Activated CD4-positive, alpha-beta memory T cell treated with anti-CD3 and anti-CD28 coated beads for 36 hours (primary cell): ENCODE data around the gene ACTR1A. TPM values are rescaled to one million over a fixed set of nuclear protein-coding genes. Genes with fewer than 3 reads are reported as not detected.

Experiments used
- CTCF ChIA-PET: fragments of 350-600 bp; sonication (Branson Sonifier 250); formaldehyde crosslinking; loops from one replicate; lab custom pipeline; 2021; ENCODE audit warnings: antibody characterized with exemption, inconsistent platforms; lab: Charles Lee
- POLR2A ChIA-PET: fragments of 350-600 bp; sonication (Branson Sonifier 250); formaldehyde crosslinking; loops from one replicate; lab custom pipeline; 2021; ENCODE audit warnings: antibody characterized with exemption; lab: Charles Lee
- DNase-seq: peaks from one replicate; pipeline ENCODE4 v3.0.0-alpha.2; 2020
- H3K27ac Mint-ChIP-seq: one replicate; pipeline ENCODE4 v1.8.0; 2021; ENCODE audit warnings: mixed read lengths
- H3K27me3 Mint-ChIP-seq: one replicate; pipeline ENCODE4 v1.8.0; 2021; ENCODE audit warnings: mixed read lengths
- H3K36me3 Mint-ChIP-seq: one replicate; pipeline ENCODE4 v1.8.0; 2021; ENCODE audit warnings: mixed read lengths
- H3K4me1 Mint-ChIP-seq: one replicate; pipeline ENCODE4 v1.8.0; 2021; ENCODE audit warnings: low read depth, mixed read lengths
- H3K4me3 Mint-ChIP-seq: one replicate; pipeline ENCODE4 v1.8.0; 2021; ENCODE audit warnings: mild to moderate bottlenecking, mixed read lengths
- H3K9me3 Mint-ChIP-seq: one replicate; pipeline ENCODE4 v1.8.0; 2021; ENCODE audit warnings: mixed read lengths
- intact Hi-C: fragments of 100-400 bp; cut with micrococcal nuclease; formaldehyde crosslinking; loops from one replicate; pipeline ENCODE4 v1.15.1; 2023
- microRNA-seq: library from miRNA; unstranded; fragments of <30 nt; microRNA quantifications from one replicate; pipeline ENCODE4 v1.2.0, GENCODE V29; 2022; ENCODE audit warnings: borderline number of aligned reads, borderline microRNAs expressed, borderline replicate concordance
- total RNA-seq, 2 experiments: library from RNA; stranded (reverse); gene quantifications; one replicate each; pipeline ENCODE4 v1.2.3, GENCODE V29; 2021

ACTR1A gene
- total RNA-seq, 2 experiments from 2014 or later: 56.9 to 62.2 TPM

- H3K4me3 Mint-ChIP-seq: peak overlapping the region; percentile 75
- peak overlapping the region; percentile 91 for H3K27ac Mint-ChIP-seq
- H3K27me3 Mint-ChIP-seq: no peaks in the 10 kb centered on the region
- peaks cover 48% of the 10 kb centered on the region for H3K4me1 Mint-ChIP-seq
- no peaks in the 10 kb centered on the region for H3K9me3 Mint-ChIP-seq
- ChIA-PET POLR2A (interaction anchor here (1.0 to 5.1 kb wide), 4 partner anchors 10 to 40 kb away, joined by 4 to 56 read pairs (median 24); partner anchors contain the start of genes C10orf95, FBXL15 and NFKB2), CTCF (interaction anchor here (0.9 to 2.4 kb wide), 11 partner anchors 11 to 149 kb away, joined by 3 to 12 read pairs (median 6); partner anchors contain the start of genes C10orf95, FBXL15 and SUFU)
- no peak for DNase-seq
- H3K36me3 Mint-ChIP-seq: peaks cover 10% of the 10 kb centered on the region
- intact Hi-C loops: loop anchor here (5.0 kb wide), 2 partner anchors 213 to 278 kb away; partner anchors contain the start of genes ARL3 and SFXN2
Observed at GRCh38 chr10:102434394-102435132, 67.9 kb downstream of the ACTR1A start.

- DNase-seq: no peak
- ChIA-PET POLR2A (interaction anchor here (1.9 to 5.1 kb wide), 4 partner anchors 12 to 39 kb away, joined by 9 to 56 read pairs (median 28); partner anchors contain the start of genes C10orf95, FBXL15 and NFKB2), CTCF (interaction anchor here (1.0 to 2.5 kb wide), 6 partner anchors 17 to 203 kb away, joined by 3 to 12 read pairs (median 6); partner anchors contain the start of genes ACTR1A and C10orf95)
- peak overlapping the region; percentile 12 for H3K4me3 Mint-ChIP-seq
- peaks cover 10% of the 10 kb centered on the region for H3K36me3 Mint-ChIP-seq
- no peaks in the 10 kb centered on the region for H3K9me3 Mint-ChIP-seq
- intact Hi-C loops: loop anchor here (5.0 kb wide), 2 partner anchors 214 to 279 kb away; partner anchors contain the start of genes ARL3 and SFXN2
- no peaks in the 10 kb centered on the region for H3K27me3 Mint-ChIP-seq
- H3K4me1 Mint-ChIP-seq: peaks cover 47% of the 10 kb centered on the region
- H3K27ac Mint-ChIP-seq: peak overlapping the region; percentile 88
Observed at GRCh38 chr10:102433619-102434046, 68.9 kb downstream of the ACTR1A start.

GRCh38 chr10:102432162-102432950, 70.2 kb downstream of the ACTR1A start, which contains the start of gene CUEDC2:
CUEDC2 (minus strand) TSS chr10:102432574; CDS start chr10:102425188, 7,386 bp downstream.
- Mint-ChIP-seq H3K27ac (peak within 1 kb of the TSS; percentile 88), H3K9me3 (no peaks in the 10 kb centered on the region), H3K4me1 (peaks cover 42% of the 10 kb centered on the region), H3K36me3 (peaks cover 7% of the 10 kb centered on the region), H3K27me3 (no peaks in the 10 kb centered on the region), H3K4me3 (peak within 1 kb of the TSS; percentile 84)
- ChIA-PET POLR2A (interaction anchor here (0.6 to 5.1 kb wide), 11 partner anchors 11 to 334 kb away, joined by 3 to 56 read pairs (median 5); partner anchors contain the start of genes C10orf95, FBXL15, GBF1 and NFKB2), CTCF (interaction anchor here (0.5 to 3.5 kb wide), 15 partner anchors 11 to 263 kb away, joined by 3 to 36 read pairs (median 4); partner anchors contain the start of genes ACTR1A, C10orf95 and FBXL15)
- intact Hi-C loops: loop anchor here (1.0 to 5.0 kb wide), 6 partner anchors 11 to 280 kb away; partner anchors contain the start of genes ACTR1A, ARL3 and SFXN2
- peak; percentile 99 for DNase-seq

GRCh38 chr10:102431452-102432124, 70.9 kb downstream of the ACTR1A start:
- CTCF ChIA-PET: interaction anchor here (0.7 to 3.5 kb wide), 8 partner anchors 10 to 201 kb away, joined by 3 to 36 read pairs (median 6); partner anchors contain the start of genes C10orf95 and FBXL15
- peak overlapping the region; percentile 88 for H3K27ac Mint-ChIP-seq
- POLR2A ChIA-PET: interaction anchor here (0.6 to 5.1 kb wide), 7 partner anchors 10 to 333 kb away, joined by 3 to 56 read pairs (median 6); partner anchors contain the start of genes C10orf95, FBXL15, GBF1 and NFKB2

GRCh38 chr10:102429468-102429867, 73.0 kb downstream of the ACTR1A start:
- no peak for DNase-seq
- Mint-ChIP-seq H3K27ac (no peak overlapping the region), H3K4me1 (peaks cover 34% of the 10 kb centered on the region), H3K27me3 (no peaks in the 10 kb centered on the region), H3K9me3 (no peaks in the 10 kb centered on the region), H3K36me3 (peaks cover 2% of the 10 kb centered on the region), H3K4me3 (no peak overlapping the region)
- intact Hi-C loops: no loop called here
- CTCF ChIA-PET: no interaction called here
- POLR2A ChIA-PET: no interaction called here

More at GRCh38 chr10:102431452-102432124, 70.9 kb downstream of the ACTR1A start:
- Mint-ChIP-seq H3K27me3 (no peaks in the 10 kb centered on the region), H3K4me3 (peak overlapping the region; percentile 84), H3K4me1 (peaks cover 45% of the 10 kb centered on the region), H3K9me3 (no peaks in the 10 kb centered on the region), H3K36me3 (peaks cover 6% of the 10 kb centered on the region)
- intact Hi-C loops: loop anchor here (1.0 to 5.0 kb wide), 6 partner anchors 10 to 281 kb away; partner anchors contain the start of genes ACTR1A, ARL3 and SFXN2
- DNase-seq: no peak

Small RNA genes within 50 kb of the gene (microRNA-seq; reads per million reads assigned to microRNA genes)
- 5,123 reads per million, percentile 94 among the genes with 10 or more reads in this experiment for gene MIR146B

Other genes with a start within 250 kb of the ACTR1A start
- 100 to 1,000 TPM; 241 to 242 TPM for gene NFKB2, start 107.0 kb downstream of the ACTR1A start, total RNA-seq
- gene PSD, start 83.9 kb downstream of the ACTR1A start, total RNA-seq: 1 to 10 TPM; 4.2 to 4.4 TPM
- gene FBXL15, start 81.9 kb downstream of the ACTR1A start, total RNA-seq: 10 to 100 TPM; 10.8 to 11.4 TPM
- gene CUEDC2, start 70.1 kb downstream of the ACTR1A start, total RNA-seq: 10 to 100 TPM; 68.6 to 68.9 TPM
- gene C10orf95, start 51.2 kb downstream of the ACTR1A start, total RNA-seq: under 1 TPM; 0.19 to 0.48 TPM
- gene SUFU, start 1.3 kb upstream of the ACTR1A start, total RNA-seq: 1 to 10 TPM; 8.2 to 10.0 TPM
- 10 to 100 TPM; 46.8 to 50.3 TPM for gene TRIM8, start 141.8 kb upstream of the ACTR1A start, total RNA-seq
- 10 to 100 TPM; 10.1 to 11.1 TPM for gene ARL3, start 211.7 kb upstream of the ACTR1A start, total RNA-seq
- 10 to 100 TPM; 14.7 to 17.8 TPM for gene SFXN2, start 211.9 kb upstream of the ACTR1A start, total RNA-seq
- gene WBP1L, start 241.2 kb upstream of the ACTR1A start, total RNA-seq: 10 to 100 TPM; 14.6 to 15.9 TPM